H1 (cell line): Measurements from ENCODE around the gene PREX1. TPM values are rescaled to one million over a fixed set of nuclear protein-coding genes. Genes with fewer than 3 reads are reported as not detected.

Source experiments
- CTCF ChIA-PET: fragments of 300-600 bp; sonication (Branson Sonifier 250); formaldehyde crosslinking; loops from one replicate; lab custom pipeline; 2021; ENCODE audit not compliant: partially characterized antibody; lab: Charles Lee
- POLR2A ChIA-PET: fragments of 300-600 bp; sonication (Branson Sonifier 250); formaldehyde crosslinking; loops from one replicate; lab custom pipeline; 2021; ENCODE audit warnings: inconsistent platforms; ENCODE audit not compliant: partially characterized antibody; lab: Charles Lee
- DNase-seq, 2 experiments: peaks; one replicate each; pipeline versions ENCODE4 v3.0.0 to v3.0.0-alpha.2; 2010 to 2022; ENCODE audit warnings: low spot score in 2 of 2, low read depth in 1 of 2, mixed read lengths in 1 of 2
- FAIRE-seq: peaks from 2 replicates; lab custom pipeline; 2011; peaks lifted over from hg19 to GRCh38; lab: Jason Lieb, UNC
- H2AFZ ChIP-seq: 2 replicates; pipeline ENCODE4 v1.8.1; 2012; ENCODE audit warnings: low read length, inconsistent platforms
- H2AK5ac ChIP-seq: 2 replicates; pipeline ENCODE4 v1.6.1; 2013; ENCODE audit warnings: low read depth, low read length
- H2BK120ac ChIP-seq: replicated peaks from 2 replicates; pipeline ENCODE3; 2013; ENCODE audit warnings: low read depth, low read length, inconsistent platforms
- H2BK12ac ChIP-seq: 2 replicates; pipeline ENCODE4 v1.6.1; 2013; ENCODE audit warnings: low read depth, low read length
- H2BK15ac ChIP-seq: 2 replicates; pipeline ENCODE4 v1.6.1; 2013; ENCODE audit warnings: low read length
- H2BK20ac ChIP-seq: 2 replicates; pipeline ENCODE4 v1.6.1; 2013; ENCODE audit warnings: low read length
- H2BK5ac ChIP-seq: 2 replicates; pipeline ENCODE4 v1.6.1; 2013; ENCODE audit warnings: low read depth, low read length
- H3K14ac ChIP-seq: 2 replicates; pipeline ENCODE4 v1.6.1; 2013; ENCODE audit warnings: inconsistent platforms; ENCODE audit not compliant: insufficient read length
- H3K18ac ChIP-seq: 2 replicates; pipeline ENCODE4 v1.6.1; 2013; ENCODE audit warnings: low read length; ENCODE audit errors: extremely low read depth
- H3K23ac ChIP-seq: 2 replicates; pipeline ENCODE4 v1.6.1; 2013; ENCODE audit warnings: inconsistent platforms; ENCODE audit not compliant: insufficient read length
- H3K23me2 ChIP-seq: 2 replicates; pipeline ENCODE4 v1.6.1; 2013; ENCODE audit warnings: low read depth, low read length
- H3K27ac ChIP-seq: 2 replicates; pipeline ENCODE4 v1.6.1; 2011; ENCODE audit warnings: low read depth, low read length, inconsistent platforms
- H3K27me3 ChIP-seq, 4 experiments: replicated peaks in 1 of 4; 1 replicate in 1 of 4; 2 replicates in 3 of 4; pipeline versions ENCODE4 v1.6.1 to v1.8.1; 2011 to 2013; ENCODE audit warnings: low read length in 3 of 4, mild to moderate bottlenecking in 3 of 4, inconsistent platforms in 2 of 4, mixed read lengths in 2 of 4, moderate library complexity in 1 of 4; ENCODE audit not compliant: control insufficient read depth in 3 of 4, insufficient read depth in 3 of 4; ENCODE audit errors: extremely low read depth in 1 of 4
- H3K36me3 ChIP-seq, 4 experiments: 2 replicates each; pipeline versions ENCODE4 v1.6.1 to v1.8.1; 2011 to 2013; ENCODE audit warnings: mild to moderate bottlenecking in 4 of 4, low read length in 3 of 4, moderate library complexity in 2 of 4, control low read depth in 1 of 4, inconsistent platforms in 1 of 4; ENCODE audit not compliant: insufficient read depth in 4 of 4, control insufficient read depth in 2 of 4
- H3K4ac ChIP-seq: replicated peaks from 2 replicates; pipeline ENCODE3; 2013; ENCODE audit warnings: low read length, low read depth, mixed read lengths, inconsistent platforms; ENCODE audit not compliant: insufficient read length
- H3K4me1 ChIP-seq, 4 experiments: replicated peaks in 1 of 4; 1 replicate in 1 of 4; 2 replicates in 3 of 4; pipeline versions ENCODE4 v1.6.1 to v1.8.1; 2011 to 2013; ENCODE audit warnings: low read length in 3 of 4, inconsistent platforms in 2 of 4, mixed read lengths in 1 of 4; ENCODE audit not compliant: insufficient read depth in 4 of 4, control insufficient read depth in 3 of 4
- H3K4me2 ChIP-seq, 2 experiments: 2 replicates each; pipeline versions ENCODE4 v1.6.1 to v1.8.1; 2011 to 2013; ENCODE audit warnings: low read depth in 2 of 2, low read length in 2 of 2, control low read depth in 1 of 2, inconsistent platforms in 1 of 2, mild to moderate bottlenecking in 1 of 2; ENCODE audit not compliant: insufficient read depth in 1 of 2
- H3K4me3 ChIP-seq, 4 experiments: fragments of 200-600, 300-600 bp in 1 of 4; sonication (generic), shearing (Covaris generic), sonication (Bioruptor Twin) in 1 of 4; 2 replicates each; pipeline versions ENCODE4 v1.5.1 to v1.8.1; 2011 to 2016; ENCODE audit warnings: low read length in 4 of 4, low read depth in 3 of 4, control low read depth in 2 of 4, inconsistent platforms in 2 of 4, mild to moderate bottlenecking in 2 of 4, mixed read lengths in 1 of 4, moderate library complexity in 1 of 4; ENCODE audit not compliant: insufficient read depth in 2 of 4; ENCODE audit errors: extremely low read depth in 1 of 4
- H3K56ac ChIP-seq: replicated peaks from 2 replicates; pipeline ENCODE3; 2013; ENCODE audit warnings: low read depth, mild to moderate bottlenecking, mixed read lengths, low read length, inconsistent platforms; ENCODE audit not compliant: insufficient read length
- H3K79me1 ChIP-seq: 2 replicates; pipeline ENCODE4 v1.6.1; 2013; ENCODE audit warnings: low read depth, low read length, control low read depth
- H3K79me2 ChIP-seq, 2 experiments: 2 replicates each; pipeline versions ENCODE4 v1.6.1 to v1.8.1; 2012 to 2013; ENCODE audit warnings: low read length in 2 of 2, mild to moderate bottlenecking in 2 of 2, inconsistent platforms in 1 of 2; ENCODE audit not compliant: insufficient read depth in 2 of 2, control insufficient read depth in 1 of 2
- H3K9ac ChIP-seq, 4 experiments: replicated peaks in 1 of 4; 1 replicate in 1 of 4; 2 replicates in 3 of 4; pipeline versions ENCODE4 v1.6.1 to v1.8.1; 2011 to 2013; ENCODE audit warnings: low read depth in 3 of 4, low read length in 3 of 4, control low read depth in 2 of 4, mild to moderate bottlenecking in 2 of 4, moderate library complexity in 2 of 4, inconsistent platforms in 1 of 4; ENCODE audit errors: extremely low read depth in 1 of 4
- H3K9me3 ChIP-seq, 2 experiments: 2 replicates each; pipeline versions ENCODE4 v1.6.1 to v1.8.1; 2012 to 2013; ENCODE audit warnings: mild to moderate bottlenecking in 2 of 2, moderate library complexity in 2 of 2, control low read depth in 1 of 2, inconsistent platforms in 1 of 2, low read depth in 1 of 2, low read length in 1 of 2, mixed read lengths in 1 of 2; ENCODE audit not compliant: insufficient read depth in 2 of 2
- H4K20me1 ChIP-seq, 2 experiments: replicated peaks in 1 of 2; 2 replicates each; pipeline versions ENCODE3 to v1.8.1; 2011 to 2013; ENCODE audit warnings: inconsistent platforms in 2 of 2, low read length in 2 of 2, mild to moderate bottlenecking in 1 of 2; ENCODE audit not compliant: insufficient read depth in 2 of 2, control insufficient read depth in 1 of 2
- H4K5ac ChIP-seq: 2 replicates; pipeline ENCODE4 v1.6.1; 2013; ENCODE audit warnings: low read length, low read depth, mixed read lengths, inconsistent platforms; ENCODE audit not compliant: insufficient read length
- H4K8ac ChIP-seq: 2 replicates; pipeline ENCODE4 v1.8.0; 2013; ENCODE audit warnings: mild to moderate bottlenecking, moderate library complexity, low read length, inconsistent platforms; ENCODE audit not compliant: insufficient read depth; ENCODE audit errors: extremely low read depth
- H4K91ac ChIP-seq: replicated peaks from 2 replicates; pipeline ENCODE3; 2013; ENCODE audit warnings: low read length, mixed read lengths, inconsistent platforms; ENCODE audit not compliant: insufficient read length
- NRF1 ChIP-seq: IDR thresholded peaks from 2 replicates; pipeline ENCODE4 v1.6.1; 2011; ENCODE audit warnings: mild to moderate bottlenecking, low read depth, low read length, improper control_type of control experiment
- RNF2 ChIP-seq: fragments of 200-900, 300-1000 bp; sonication (generic); IDR thresholded peaks from 2 replicates; pipeline ENCODE4 v1.7.1; 2016; ENCODE audit warnings: borderline replicate concordance, low read depth, mild to moderate bottlenecking, antibody characterized with exemption, low read length; ENCODE audit not compliant: poor library complexity, severe bottlenecking; ENCODE audit errors: missing control alignments
- SP4 ChIP-seq: IDR thresholded peaks from 2 replicates; pipeline ENCODE4 v1.6.1; 2012; ENCODE audit warnings: low read length, inconsistent platforms
- SRF ChIP-seq: IDR thresholded peaks from 2 replicates; pipeline ENCODE4 v1.6.1; 2011; ENCODE audit warnings: mild to moderate bottlenecking, low read depth, low read length, moderate library complexity
- WGBS, 2 experiments: shearing (Covaris generic) in 1 of 2; methylation state at CpG; one replicate each; pipeline versions ENCODE4 v1.1.6 to v1.1.7; 2013 to 2015; ENCODE audit warnings: low lambda C conversion rate in 2 of 2, mixed read lengths in 2 of 2, inconsistent platforms in 1 of 2, low coverage in 1 of 2, missing lambda C conversion rate in 1 of 2; ENCODE audit not compliant: insufficient replicate concordance in 2 of 2, insufficient coverage in 1 of 2, insufficient read length in 1 of 2; ENCODE audit errors: extremely low coverage in 1 of 2, missing lambda C conversion rate in 1 of 2; 5-methylcytosine and 5-hydroxymethylcytosine counted together
- polyA plus RNA-seq, 7 experiments: library from polyadenylated mRNA; depleted of rRNA in 3 of 7; stranded (reverse) in 5 of 7; unstranded in 2 of 7; fragments of >200 nt in 5 of 7; fragments of 200-250 nt in 2 of 7; gene quantifications; 1 replicate in 5 of 7; 2 replicates in 1 of 7; 4 replicates in 1 of 7; pipeline versions ENCODE4 v1.2.1 to v1.2.3, GENCODE V29; 2011 to 2013; ENCODE audit warnings: missing spikeins in 2 of 7, mixed read lengths in 2 of 7
- total RNA-seq: library from RNA; stranded (reverse); fragmentation: NEBNext Ultra II Directional; extraction: Animal tissue kit (Norgen Biotek cat#: 25700); gene quantifications from 2 replicates; pipeline ENCODE4 v1.2.1, GENCODE V29; 2021

PREX1 gene
- total and polyA plus RNA-seq, 2 of the 8 experiments (the other 6 are each of a cell fraction or from before 2014, with no cell fraction given) = 10.7 to 12.8 TPM

DNA sequence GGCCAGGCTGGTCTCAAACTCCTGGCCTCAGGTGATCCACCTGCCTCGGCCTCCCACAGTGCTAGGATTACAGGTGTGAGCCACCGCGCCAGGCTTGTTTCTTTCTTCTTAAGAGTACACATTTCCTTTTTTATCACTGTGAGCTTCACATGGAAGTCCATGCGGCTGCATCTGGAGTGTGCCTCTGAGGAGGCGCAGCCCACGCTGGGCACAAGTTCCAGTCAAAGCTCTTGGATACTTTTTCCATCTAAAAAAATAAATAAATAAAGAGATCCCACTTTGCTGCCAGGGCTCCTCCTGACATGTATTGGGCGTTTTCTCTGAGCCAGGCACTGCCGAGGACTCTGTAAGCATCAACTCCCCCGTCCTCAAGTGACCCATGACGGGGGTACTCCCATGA lies 123.0 kb downstream of the PREX1 start:
- no peak overlapping the region for H3K56ac ChIP-seq
- H4K5ac ChIP-seq = no peak overlapping the region
- H3K36me3 ChIP-seq = no peaks in the 10 kb centered on the region
- H3K79me1 ChIP-seq = no peaks in the 10 kb centered on the region
- no peaks in the 10 kb centered on the region for H3K23me2 ChIP-seq
- no peak overlapping the region for H4K91ac ChIP-seq
- no peaks in the 10 kb centered on the region for H3K27me3 ChIP-seq
- no peak overlapping the region for H3K23ac ChIP-seq
- FAIRE-seq (no peak), DNase-seq (no peak)
- H3K79me2 ChIP-seq = no peaks in the 10 kb centered on the region
- no peak overlapping the region for H2AFZ ChIP-seq
- H3K4me3 ChIP-seq = no peak overlapping the region
- ChIA-PET CTCF (interaction anchor here (0.6 to 16.7 kb wide), 3 partner anchors 23 to 52 kb away, joined by 3 to 186 read pairs (median 3); no protein-coding TSS in a partner anchor), POLR2A (no interaction called here)
- no peak overlapping the region for H2BK20ac ChIP-seq
- no peak overlapping the region for H2BK120ac ChIP-seq
- no peak overlapping the region for H2BK12ac ChIP-seq
- H3K4ac ChIP-seq = no peak overlapping the region
- H3K9ac ChIP-seq = no peak overlapping the region
- no peak overlapping the region for H3K14ac ChIP-seq
- no peak overlapping the region for H3K27ac ChIP-seq
- no peaks in the 10 kb centered on the region for H3K4me1 ChIP-seq
- WGBS, 2 experiments = 84% methylated on average over 10 of the region's 10 CpGs; no CpG with 5 or more reads in 1 of the 2 experiments
- TF ChIP-seq RNF2 (no peak), SRF (no peak), NRF1 (no peak), SP4 (no peak)
- H3K18ac ChIP-seq = no peak overlapping the region
- no peaks in the 10 kb centered on the region for H3K9me3 ChIP-seq
- no peak overlapping the region for H3K4me2 ChIP-seq
- H2AK5ac ChIP-seq = no peak overlapping the region; the same call in 1 of the 2 replicates
- no peaks in the 10 kb centered on the region for H4K20me1 ChIP-seq
- peak overlapping the region; percentile 29; the same call in 1 of the 2 replicates for H4K8ac ChIP-seq
- no peak overlapping the region for H2BK5ac ChIP-seq
- H2BK15ac ChIP-seq = no peak overlapping the region
